Breast epithelium (tissue), 3 donors: Measurements from ENCODE around the gene SFSWAP.

Experiments used
- POLR2A ChIP-seq: fragments of 450-650 bp; IDR thresholded peaks from one replicate; pipeline ENCODE4 v1.6.1; 2016; ENCODE audit warnings: antibody characterized with exemption, mild to moderate bottlenecking, moderate library complexity
- POLR2AphosphoS5 ChIP-seq, 3 donors: sonication (generic); formaldehyde crosslinking; IDR thresholded peaks; one replicate each; pipeline ENCODE4 v1.6.1; 2017; ENCODE audit warnings: antibody characterized with exemption in 3 of 3
- TF ChIP-seq, protein P1 (sequence below), 3 donors: fragments of 450-650 bp; IDR thresholded peaks; one replicate each; pipeline ENCODE4 v1.5.1; 2016 to 2017; ENCODE audit warnings: antibody characterized with exemption in 3 of 3, mild to moderate bottlenecking in 3 of 3, moderate library complexity in 3 of 3

DNA sequence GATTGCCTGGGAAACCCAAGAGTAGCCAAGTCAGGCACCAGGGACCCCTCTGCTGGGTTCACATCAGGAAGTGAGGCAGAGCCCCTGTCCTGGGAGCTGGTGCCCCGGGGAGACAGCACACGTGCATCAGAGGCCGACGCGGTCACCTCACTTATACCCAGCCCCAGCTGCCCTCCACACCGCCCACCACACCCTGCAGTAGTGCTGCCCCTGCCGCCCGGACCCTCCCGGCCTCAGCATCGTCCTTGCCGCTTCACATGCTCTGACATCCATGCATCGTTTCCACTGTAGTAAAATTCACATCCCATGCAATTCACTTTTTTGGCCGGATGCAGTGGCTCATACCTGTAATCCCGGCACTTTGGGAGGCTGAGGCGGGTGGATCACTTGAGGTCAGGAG is 131.3 kb downstream of the SFSWAP start:
- TF ChIP-seq POLR2A: no peak
- TF ChIP-seq, protein P1, sequence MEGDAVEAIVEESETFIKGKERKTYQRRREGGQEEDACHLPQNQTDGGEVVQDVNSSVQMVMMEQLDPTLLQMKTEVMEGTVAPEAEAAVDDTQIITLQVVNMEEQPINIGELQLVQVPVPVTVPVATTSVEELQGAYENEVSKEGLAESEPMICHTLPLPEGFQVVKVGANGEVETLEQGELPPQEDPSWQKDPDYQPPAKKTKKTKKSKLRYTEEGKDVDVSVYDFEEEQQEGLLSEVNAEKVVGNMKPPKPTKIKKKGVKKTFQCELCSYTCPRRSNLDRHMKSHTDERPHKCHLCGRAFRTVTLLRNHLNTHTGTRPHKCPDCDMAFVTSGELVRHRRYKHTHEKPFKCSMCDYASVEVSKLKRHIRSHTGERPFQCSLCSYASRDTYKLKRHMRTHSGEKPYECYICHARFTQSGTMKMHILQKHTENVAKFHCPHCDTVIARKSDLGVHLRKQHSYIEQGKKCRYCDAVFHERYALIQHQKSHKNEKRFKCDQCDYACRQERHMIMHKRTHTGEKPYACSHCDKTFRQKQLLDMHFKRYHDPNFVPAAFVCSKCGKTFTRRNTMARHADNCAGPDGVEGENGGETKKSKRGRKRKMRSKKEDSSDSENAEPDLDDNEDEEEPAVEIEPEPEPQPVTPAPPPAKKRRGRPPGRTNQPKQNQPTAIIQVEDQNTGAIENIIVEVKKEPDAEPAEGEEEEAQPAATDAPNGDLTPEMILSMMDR (IDR thresholded peaks at IDR 0.05): no peak
- no peak for TF ChIP-seq POLR2AphosphoS5 (IDR thresholded peaks at IDR 0.05)
